Neural progenitor cell (in vitro differentiated cells): ENCODE results near the gene ANXA6.

ENCODE experiments used
- CTCF ChIP-seq: fragments of 200-600 bp; sonication (generic); IDR thresholded peaks from 2 replicates; pipeline ENCODE4 v1.5.1; 2017; ENCODE audit warnings: antibody characterized with exemption, mild to moderate bottlenecking
- EZH2 ChIP-seq: fragments of 200-600 bp; sonication (generic); IDR thresholded peaks from 2 replicates; pipeline ENCODE4 v1.6.1; 2017; ENCODE audit warnings: antibody characterized with exemption, mild to moderate bottlenecking, moderate library complexity

GRCh38 chr5:151073280-151073679 lies 84.3 kb downstream of the ANXA6 start:
- no peak for TF ChIP-seq CTCF
- no peak for TF ChIP-seq EZH2
